Endothelial cell of umbilical vein (primary cell): ENCODE results near the gene PDE6C. TPM values are rescaled to one million over a fixed set of nuclear protein-coding genes. Genes with fewer than 3 reads are reported as not detected.

Experiments used
- BruUV-seq: library from RNA; stranded (reverse); fragments of 400-500 nt; replicated peaks from 2 replicates; lab custom pipeline; 2021; lab: Mats Ljungman, UMichigan
- CTCF ChIA-PET: fragments of 300-600, 350-600 bp; sonication (Branson Sonifier 250); formaldehyde crosslinking; loops from one replicate; lab custom pipeline; 2021; ENCODE audit warnings: antibody characterized with exemption, inconsistent platforms; lab: Charles Lee
- POLR2A ChIA-PET: fragments of 300-600, 350-600 bp; sonication (Branson Sonifier 250); formaldehyde crosslinking; loops from one replicate; lab custom pipeline; 2021; ENCODE audit warnings: antibody characterized with exemption, inconsistent platforms; lab: Charles Lee
- DNase-seq: peaks from one replicate; pipeline ENCODE4 v3.0.0-alpha.2; 2011; ENCODE audit warnings: low read depth, low spot score
- FAIRE-seq: peaks from 2 replicates; lab custom pipeline; 2011; peaks lifted over from hg19 to GRCh38; lab: Jason Lieb, UNC
- H2AFZ ChIP-seq: 2 replicates; pipeline ENCODE4 v1.6.0; 2012; ENCODE audit warnings: low read depth, low read length, control low read depth, inconsistent platforms
- H3K27ac ChIP-seq: 2 replicates; pipeline ENCODE4 v1.5.1; 2011; ENCODE audit warnings: low read depth, mild to moderate bottlenecking, control low read depth, low read length, moderate library complexity; ENCODE audit not compliant: insufficient read depth
- H3K27me3 ChIP-seq, 2 experiments: 2 replicates each; pipeline versions ENCODE4 v1.6.0 to v1.6.1; 2011; ENCODE audit warnings: low read length in 2 of 2, mixed read lengths in 1 of 2; ENCODE audit not compliant: control insufficient read depth in 2 of 2, insufficient read depth in 2 of 2
- H3K36me3 ChIP-seq, 2 experiments: 2 replicates in 1 of 2; 3 replicates in 1 of 2; pipeline ENCODE4 v1.5.1; 2011; ENCODE audit warnings: low read length in 2 of 2, mild to moderate bottlenecking in 1 of 2, moderate library complexity in 1 of 2; ENCODE audit not compliant: control insufficient read depth in 2 of 2, insufficient read depth in 2 of 2; ENCODE audit errors: extremely low read depth in 1 of 2
- H3K4me1 ChIP-seq: 3 replicates; pipeline ENCODE4 v1.5.1; 2011; ENCODE audit warnings: mild to moderate bottlenecking, low read length; ENCODE audit not compliant: control insufficient read depth, insufficient read depth; ENCODE audit errors: extremely low read depth
- H3K4me2 ChIP-seq: 2 replicates; pipeline ENCODE4 v1.6.1; 2011; ENCODE audit warnings: low read length, control low read depth, mixed read lengths; ENCODE audit not compliant: insufficient read depth
- H3K4me3 ChIP-seq, 3 experiments: fragments of 200-600 bp in 1 of 3; sonication (generic), shearing (Covaris generic) in 1 of 3; replicated peaks in 1 of 3; 2 replicates each; pipeline ENCODE4 v1.5.1; 2011 to 2016; ENCODE audit warnings: control low read depth in 3 of 3, low read length in 3 of 3, mild to moderate bottlenecking in 2 of 3, inconsistent platforms in 1 of 3, low read depth in 1 of 3, moderate library complexity in 1 of 3; ENCODE audit not compliant: insufficient read depth in 1 of 3
- H3K79me2 ChIP-seq: 2 replicates; pipeline ENCODE4 v1.6.0; 2012; ENCODE audit warnings: low read length, inconsistent platforms; ENCODE audit not compliant: control insufficient read depth, insufficient read depth
- H3K9ac ChIP-seq: replicated peaks from 2 replicates; pipeline ENCODE3; 2011; ENCODE audit warnings: low read length, control low read depth; ENCODE audit not compliant: insufficient read depth; ENCODE audit errors: extremely low read depth
- H3K9me1 ChIP-seq: replicated peaks from 3 replicates; pipeline ENCODE4 v1.6.0; 2011; ENCODE audit warnings: mild to moderate bottlenecking, low read length; ENCODE audit not compliant: control insufficient read depth, insufficient read depth; ENCODE audit errors: extremely low read depth
- H3K9me3 ChIP-seq: replicated peaks from 2 replicates; pipeline ENCODE4 v1.5.1; 2012; ENCODE audit warnings: low read length, inconsistent platforms; ENCODE audit not compliant: control insufficient read depth, insufficient read depth
- H4K20me1 ChIP-seq: replicated peaks from 2 replicates; pipeline ENCODE3; 2011; ENCODE audit warnings: mild to moderate bottlenecking, low read length; ENCODE audit not compliant: control insufficient read depth, insufficient read depth; ENCODE audit errors: extremely low read depth
- EZH2 ChIP-seq: IDR thresholded peaks from 2 replicates; pipeline ENCODE4 v1.6.1; 2012; ENCODE audit warnings: borderline replicate concordance, low read depth, mild to moderate bottlenecking, moderate library complexity, low read length, inconsistent platforms; ENCODE audit not compliant: severe bottlenecking
- FOS ChIP-seq: IDR thresholded peaks from 2 replicates; pipeline ENCODE4 v1.6.1; 2011; ENCODE audit warnings: mild to moderate bottlenecking, low read length, moderate library complexity, borderline replicate concordance; ENCODE audit not compliant: insufficient read depth
- GATA2 ChIP-seq: IDR thresholded peaks from 2 replicates; pipeline ENCODE4 v1.7.0; 2011; ENCODE audit warnings: low read depth, mild to moderate bottlenecking, moderate library complexity, mixed read lengths, low read length; ENCODE audit not compliant: insufficient read length, insufficient read depth
- JUN ChIP-seq: IDR thresholded peaks from 2 replicates; pipeline ENCODE4 v1.6.1; 2011; ENCODE audit warnings: borderline replicate concordance, low read depth; ENCODE audit not compliant: insufficient read length, insufficient read depth
- MYC ChIP-seq: IDR thresholded peaks from one replicate; pipeline ENCODE4 v1.6.1; 2011; ENCODE audit warnings: mild to moderate bottlenecking, low read depth, low read length
- POLR2A ChIP-seq: IDR thresholded peaks from 2 replicates; pipeline ENCODE4 v1.6.1; 2012; ENCODE audit warnings: low read depth, mild to moderate bottlenecking, control low read depth, low read length
- POLR2AphosphoS5 ChIP-seq: IDR thresholded peaks from 2 replicates; pipeline ENCODE4 v1.6.1; 2012; ENCODE audit warnings: low read depth, mild to moderate bottlenecking, control low read depth, low read length, moderate library complexity; ENCODE audit not compliant: insufficient read depth
- dilution Hi-C: fragments of 300-500 bp; cut with MboI; formaldehyde crosslinking; loops from one replicate; pipeline ENCODE4 v1.15.0; 2019; ENCODE audit warnings: low sequenced_read_pairs; ENCODE audit not compliant: extremely low pct_ligation_motif_present
- intact Hi-C: fragments of 100-400 bp; cut with micrococcal nuclease; formaldehyde crosslinking; loops from one replicate; pipeline ENCODE4 v1.10.0; 2022
- polyA plus RNA-seq, 4 experiments: library from polyadenylated mRNA; depleted of rRNA in 3 of 4; stranded (reverse) in 3 of 4; unstranded in 1 of 4; fragments of >200 nt; gene quantifications; 2 replicates each; pipeline versions ENCODE4 v1.2.1 to v1.2.3, GENCODE V29; 2011 to 2012; ENCODE audit warnings: missing spikeins in 1 of 4
- total RNA-seq: library from RNA; stranded (reverse); gene quantifications from 2 replicates; pipeline ENCODE4 v1.2.3, GENCODE V29; 2021
- TF ChIP-seq, protein P1 (sequence below), 2 donors: IDR thresholded peaks; 1 replicate in 1 of 2; 2 replicates in 1 of 2; pipeline ENCODE4 v1.5.1; 2011; ENCODE audit warnings: low read length in 2 of 2, mild to moderate bottlenecking in 2 of 2, moderate library complexity in 2 of 2, control low read depth in 1 of 2, inconsistent platforms in 1 of 2, low read depth in 1 of 2; ENCODE audit not compliant: insufficient read depth in 1 of 2; ENCODE audit errors: extremely low read depth in 1 of 2
- TF ChIP-seq, protein P2 (sequence below): IDR thresholded peaks from 2 replicates; pipeline ENCODE4 v1.6.1; 2011; ENCODE audit not compliant: insufficient read depth, insufficient read length

PDE6C gene
- total and polyA plus RNA-seq, 2 donors (not counting 3 experiments of a cell fraction or from before 2014, with no cell fraction given) = not detected

DNA sequence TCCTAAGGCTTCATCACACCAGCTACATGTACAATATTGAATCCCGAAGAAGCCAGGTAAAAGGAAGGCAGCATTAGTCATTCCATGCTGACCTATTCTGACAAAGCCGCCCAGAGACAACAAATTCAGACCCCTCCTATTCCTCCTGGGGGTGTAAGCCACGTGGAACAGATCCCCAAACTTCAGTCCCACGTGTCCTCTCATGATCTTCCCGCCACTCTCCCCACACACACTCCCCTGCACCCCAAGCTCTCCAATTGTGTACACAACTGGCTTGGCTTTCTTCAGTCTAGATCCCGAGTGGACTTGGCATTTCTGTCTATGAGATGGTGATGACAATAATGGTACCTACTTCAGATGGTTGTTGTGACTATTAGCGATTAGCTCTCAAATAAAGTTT lies 8.6 kb downstream of the PDE6C start:
- FAIRE-seq = no peak
- H3K27ac ChIP-seq = no peak overlapping the region
- no peak for DNase-seq
- H3K9ac ChIP-seq = no peak overlapping the region
- H3K4me1 ChIP-seq = no peaks in the 10 kb centered on the region
- H4K20me1 ChIP-seq = no peaks in the 10 kb centered on the region
- no peak overlapping the region for H3K4me3 ChIP-seq
- ChIA-PET POLR2A (no interaction called here), CTCF (no interaction called here)
- dilution Hi-C loops = no loop called here
- peaks cover 7 to 14% of the 10 kb centered on the region in 2 experiments for H3K27me3 ChIP-seq
- H2AFZ ChIP-seq = no peak overlapping the region
- no peak overlapping the region for H3K4me2 ChIP-seq
- no peaks in the 10 kb centered on the region for H3K9me1 ChIP-seq
- BruUV-seq = no TSS peak
- H3K79me2 ChIP-seq = no peaks in the 10 kb centered on the region
- H3K9me3 ChIP-seq = no peaks in the 10 kb centered on the region
- intact Hi-C loops = no loop called here
- TF ChIP-seq MYC = no peak
- no peak for TF ChIP-seq JUN
- TF ChIP-seq EZH2 = no peak
- no peak for TF ChIP-seq GATA2
- TF ChIP-seq, protein P1, sequence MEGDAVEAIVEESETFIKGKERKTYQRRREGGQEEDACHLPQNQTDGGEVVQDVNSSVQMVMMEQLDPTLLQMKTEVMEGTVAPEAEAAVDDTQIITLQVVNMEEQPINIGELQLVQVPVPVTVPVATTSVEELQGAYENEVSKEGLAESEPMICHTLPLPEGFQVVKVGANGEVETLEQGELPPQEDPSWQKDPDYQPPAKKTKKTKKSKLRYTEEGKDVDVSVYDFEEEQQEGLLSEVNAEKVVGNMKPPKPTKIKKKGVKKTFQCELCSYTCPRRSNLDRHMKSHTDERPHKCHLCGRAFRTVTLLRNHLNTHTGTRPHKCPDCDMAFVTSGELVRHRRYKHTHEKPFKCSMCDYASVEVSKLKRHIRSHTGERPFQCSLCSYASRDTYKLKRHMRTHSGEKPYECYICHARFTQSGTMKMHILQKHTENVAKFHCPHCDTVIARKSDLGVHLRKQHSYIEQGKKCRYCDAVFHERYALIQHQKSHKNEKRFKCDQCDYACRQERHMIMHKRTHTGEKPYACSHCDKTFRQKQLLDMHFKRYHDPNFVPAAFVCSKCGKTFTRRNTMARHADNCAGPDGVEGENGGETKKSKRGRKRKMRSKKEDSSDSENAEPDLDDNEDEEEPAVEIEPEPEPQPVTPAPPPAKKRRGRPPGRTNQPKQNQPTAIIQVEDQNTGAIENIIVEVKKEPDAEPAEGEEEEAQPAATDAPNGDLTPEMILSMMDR (IDR thresholded peaks at IDR 0.05; ENCODE audit: extremely low read depth in 1 of 2, insufficient read depth in 1 of 2, low read depth in 1 of 2, low read length in 2 of 2) = no peak
- H3K36me3 ChIP-seq = no peaks in the 10 kb centered on the region

DNA sequence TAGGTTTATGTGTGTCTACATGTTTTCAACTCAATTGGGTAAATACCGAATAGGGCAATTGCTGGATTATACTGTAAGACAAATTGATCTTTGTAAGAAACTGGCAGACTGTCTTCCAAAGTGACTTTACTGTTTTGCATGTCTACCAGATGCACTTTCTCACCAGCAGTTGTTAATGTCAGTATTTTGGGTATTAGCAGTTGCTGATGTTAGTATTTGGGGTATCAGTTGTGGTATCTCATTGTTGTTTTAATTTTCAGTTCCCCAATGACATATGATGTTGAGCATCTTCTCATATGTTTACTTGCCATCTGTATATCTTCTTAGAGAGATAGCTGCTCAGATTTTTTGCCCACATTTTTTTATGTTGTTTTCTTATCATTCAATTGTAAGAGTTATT lies 10.6 kb downstream of the PDE6C start:
- no TSS peak for BruUV-seq
- H3K79me2 ChIP-seq = no peaks in the 10 kb centered on the region
- FAIRE-seq = no peak

More for the DNA sequence above, 10.6 kb downstream of the PDE6C start:
- Histone ChIP-seq H3K4me3 (no peak overlapping the region), H3K4me2 (no peak overlapping the region), H3K27ac (no peak overlapping the region), H3K9me1 (no peaks in the 10 kb centered on the region), H2AFZ (no peak overlapping the region), H3K4me1 (no peaks in the 10 kb centered on the region), H3K9me3 (no peaks in the 10 kb centered on the region), H3K27me3 (peaks cover 7 to 13% of the 10 kb centered on the region in 2 experiments), H4K20me1 (no peaks in the 10 kb centered on the region), H3K36me3 (no peaks in the 10 kb centered on the region), H3K9ac (no peak overlapping the region)
- intact Hi-C loops (no loop called here), dilution Hi-C loops (no loop called here)
- ChIA-PET CTCF (no interaction called here), POLR2A (no interaction called here)
- DNase-seq = no peak
- TF ChIP-seq, protein P1 (IDR thresholded peaks at IDR 0.05; ENCODE audit: extremely low read depth in 1 of 2, insufficient read depth in 1 of 2, low read depth in 1 of 2, low read length in 2 of 2) = no peak
- TF ChIP-seq GATA2 (no peak), FOS (no peak), POLR2AphosphoS5 (no peak), JUN (no peak), POLR2A (no peak), EZH2 (no peak), MYC (no peak)
- TF ChIP-seq, protein P2, sequence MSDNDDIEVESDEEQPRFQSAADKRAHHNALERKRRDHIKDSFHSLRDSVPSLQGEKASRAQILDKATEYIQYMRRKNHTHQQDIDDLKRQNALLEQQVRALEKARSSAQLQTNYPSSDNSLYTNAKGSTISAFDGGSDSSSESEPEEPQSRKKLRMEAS = no peak
